K562 (cell line): ENCODE measurements around the gene DYNC2H1. TPM values are rescaled to one million over a fixed set of nuclear protein-coding genes. Genes with fewer than 3 reads are reported as not detected.

Experiments
- ATAC-seq: fragments of 200-7000 bp; cut with Tn5 transposase; 3 replicates; pipeline ENCODE4 v1.9.1; 2020; ENCODE audit warnings: moderate library complexity
- BruUV-seq: library from RNA; stranded (reverse); fragments of 400-500 nt; replicated peaks from 2 replicates; lab custom pipeline; 2021; lab: Mats Ljungman, UMichigan
- CTCF ChIA-PET: fragments of 300-600 bp; formaldehyde crosslinking; extraction: SDS; loops from one replicate; lab custom pipeline; 2021; ENCODE audit warnings: low intra/inter-chr PET ratio; lab: Yijun Ruan, JAX
- POLR2A ChIA-PET: fragments of 300-600, 350-650 bp; sonication (Branson Sonifier 250); formaldehyde crosslinking; extraction: SDS; loops from one replicate; lab custom pipeline; 2021; ENCODE audit warnings: antibody characterized with exemption, inconsistent platforms; lab: Yijun Ruan, JAX
- DNase-seq, 4 experiments: peaks; one replicate each; pipeline versions ENCODE4 v3.0.0 to v3.0.0-alpha.2; 2011 to 2018; ENCODE audit warnings: low spot score in 3 of 4, mixed read lengths in 3 of 4; ENCODE audit errors: extremely low read depth in 1 of 4
- FAIRE-seq: peaks from 2 replicates; lab custom pipeline; 2011; peaks lifted over from hg19 to GRCh38; lab: Jason Lieb, UNC
- H2AFZ ChIP-seq: 2 replicates; pipeline ENCODE4 v1.6.0; 2011; ENCODE audit warnings: low read depth, low read length, control low read depth, inconsistent platforms
- H3K27ac ChIP-seq: fragments of 200-600 bp; 3 replicates; pipeline ENCODE4 v1.8.0; 2011; ENCODE audit warnings: low read depth, mild to moderate bottlenecking, control low read depth, inconsistent platforms, low read length, moderate library complexity, mixed read lengths; ENCODE audit errors: extremely low read depth
- H3K27me3 ChIP-seq, 2 experiments: fragments of 300-600 bp in 1 of 2; 2 replicates in 1 of 2; 3 replicates in 1 of 2; pipeline versions ENCODE4 v1.6.0 to v1.8.0; 2011; ENCODE audit warnings: inconsistent platforms in 2 of 2, low read length in 2 of 2, mild to moderate bottlenecking in 1 of 2, mixed read lengths in 1 of 2, moderate library complexity in 1 of 2; ENCODE audit not compliant: control insufficient read depth in 2 of 2, insufficient read depth in 2 of 2
- H3K36me3 ChIP-seq: fragments of 300-600 bp; 3 replicates; pipeline ENCODE4 v1.8.0; 2011; ENCODE audit warnings: mild to moderate bottlenecking, low read length, inconsistent platforms; ENCODE audit not compliant: control insufficient read depth, insufficient read depth
- H3K4me1 ChIP-seq, 2 experiments: fragments of 200-600 bp in 1 of 2; replicated peaks in 1 of 2; 2 replicates in 1 of 2; 3 replicates in 1 of 2; pipeline versions ENCODE4 v1.5.1 to v1.8.0; 2011; ENCODE audit warnings: inconsistent platforms in 2 of 2, low read length in 2 of 2, mild to moderate bottlenecking in 1 of 2, mixed read lengths in 1 of 2, moderate library complexity in 1 of 2; ENCODE audit not compliant: control insufficient read depth in 2 of 2, insufficient read depth in 2 of 2
- H3K4me2 ChIP-seq: 2 replicates; pipeline ENCODE4 v1.6.1; 2011; ENCODE audit warnings: low read length, control low read depth, inconsistent platforms, mixed read lengths; ENCODE audit not compliant: insufficient read depth
- H3K4me3 ChIP-seq: fragments of 200-600 bp; sonication (generic), shearing (Covaris generic); 2 replicates; pipeline ENCODE4 v1.5.1; 2016; ENCODE audit warnings: control low read depth, inconsistent platforms
- H3K79me2 ChIP-seq: fragments of 200-600 bp; 3 replicates; pipeline ENCODE4 v1.8.0; 2011; ENCODE audit warnings: low read length, inconsistent platforms; ENCODE audit not compliant: control insufficient read depth, insufficient read depth
- H3K9ac ChIP-seq, 2 experiments: 2 replicates each; pipeline versions ENCODE4 v1.6.0 to v1.6.1; 2011; ENCODE audit warnings: low read depth in 2 of 2, low read length in 2 of 2, control low read depth in 1 of 2, inconsistent platforms in 1 of 2, mild to moderate bottlenecking in 1 of 2, mixed read lengths in 1 of 2; ENCODE audit not compliant: insufficient read depth in 1 of 2
- H3K9me1 ChIP-seq: one replicate; pipeline ENCODE4 v1.6.0; 2011; ENCODE audit warnings: inconsistent platforms, mild to moderate bottlenecking, low read length, moderate library complexity; ENCODE audit not compliant: control insufficient read depth, insufficient read depth
- H3K9me3 ChIP-seq: replicated peaks from 2 replicates; pipeline ENCODE4 v1.5.1; 2011; ENCODE audit warnings: low read depth, low read length, inconsistent platforms; ENCODE audit not compliant: control insufficient read depth, insufficient read depth
- H4K20me1 ChIP-seq: replicated peaks from 2 replicates; pipeline ENCODE4 v1.6.1; 2011; ENCODE audit warnings: low read length, inconsistent platforms, mixed read lengths; ENCODE audit not compliant: control insufficient read depth, insufficient read depth
- CBX2 ChIP-seq: fragments of 200-600 bp; sonication (generic); IDR thresholded peaks from one replicate; pipeline ENCODE4 v1.6.1; 2012; ENCODE audit warnings: mild to moderate bottlenecking, low read length, inconsistent platforms; ENCODE audit not compliant: insufficient read depth, poor library complexity, severe bottlenecking
- DDX20 ChIP-seq: fragments of 450-650 bp; IDR thresholded peaks from 2 replicates; pipeline ENCODE4 v1.6.1; 2016; ENCODE audit warnings: missing genetic modification characterization, low read depth, mild to moderate bottlenecking, missing compliant biosample characterization, moderate library complexity
- E2F3 ChIP-seq: fragments of 250-450 bp; sonication (Bioruptor Pico); IDR thresholded peaks from 2 replicates; pipeline ENCODE4 v1.4.0; 2020; ENCODE audit warnings: mild to moderate bottlenecking
- HMG20A ChIP-seq: fragments of 450-650 bp; formaldehyde crosslinking; conservative IDR thresholded peaks from 2 replicates; pipeline ENCODE4 v1.4.0; 2020; ENCODE audit warnings: mild to moderate bottlenecking, mixed read lengths
- KLF16 ChIP-seq: IDR thresholded peaks from 2 replicates; pipeline ENCODE4 v1.6.1; 2016; ENCODE audit warnings: antibody characterized with exemption
- MAZ ChIP-seq, 2 experiments: fragments of 450-650 bp in 1 of 2; sonication (generic) in 1 of 2; formaldehyde crosslinking; IDR thresholded peaks in 1 of 2; conservative IDR thresholded peaks in 1 of 2; 2 replicates each; pipeline versions ENCODE4 v1.4.0 to v1.5.0; 2020; ENCODE audit warnings: mild to moderate bottlenecking in 1 of 2, missing genetic modification reagents in 1 of 2
- NCOA1 ChIP-seq: fragments of 450-650 bp; IDR thresholded peaks from 2 replicates; pipeline ENCODE4 v1.6.1; 2016; ENCODE audit warnings: low read depth
- PHTF2 ChIP-seq: fragments of 250-450 bp; sonication (Bioruptor Pico); IDR thresholded peaks from 2 replicates; pipeline ENCODE4 v1.5.0; 2021; ENCODE audit warnings: mild to moderate bottlenecking
- POLR2H ChIP-seq: IDR thresholded peaks from 2 replicates; pipeline ENCODE4 v1.6.1; 2016; ENCODE audit warnings: missing genetic modification characterization, low read depth, mild to moderate bottlenecking, control low read depth, missing compliant biosample characterization, moderate library complexity
- STAT6 ChIP-seq: sonication (generic); formaldehyde crosslinking; IDR thresholded peaks from 2 replicates; pipeline ENCODE4 v1.8.1; 2023; ENCODE audit warnings: mild to moderate bottlenecking, missing genetic modification reagents
- U2AF2 ChIP-seq: fragments of 200-400 bp; formaldehyde crosslinking; optimal IDR thresholded peaks from 2 replicates; pipeline ENCODE3; 2017; ENCODE audit warnings: low read depth, mild to moderate bottlenecking, low read length
- ZNF12 ChIP-seq: sonication (generic); formaldehyde crosslinking; IDR thresholded peaks from 2 replicates; pipeline ENCODE4 v1.4.0; 2020; ENCODE audit warnings: mild to moderate bottlenecking, missing genetic modification reagents
- ZNF133 ChIP-seq: fragments of 250-450 bp; sonication (Bioruptor Pico); IDR thresholded peaks from 2 replicates; pipeline ENCODE4 v1.4.0; 2020; ENCODE audit warnings: mild to moderate bottlenecking
- ZNF23 ChIP-seq: fragments of 250-450 bp; sonication (Bioruptor Pico); IDR thresholded peaks from 2 replicates; pipeline ENCODE4 v1.4.0; 2020; ENCODE audit warnings: mild to moderate bottlenecking
- ZNF280B ChIP-seq: fragments of 250-450 bp; sonication (Bioruptor Pico); IDR thresholded peaks from 2 replicates; pipeline ENCODE4 v1.5.1; 2021; ENCODE audit warnings: mild to moderate bottlenecking
- WGBS: fragments of 100-300 bp; shearing (Covaris generic); methylation state at CpG from one replicate; pipeline ENCODE4 v1.1.6; 2016; ENCODE audit warnings: low coverage, mixed read lengths; ENCODE audit not compliant: insufficient coverage; ENCODE audit errors: missing lambda C conversion rate; 5-methylcytosine and 5-hydroxymethylcytosine counted together
- in situ Hi-C: fragments of 300-500 bp; cut with MboI; formaldehyde crosslinking; loops from 4 replicates; pipeline ENCODE4 v1.15.0; 2018; ENCODE audit warnings: inconsistent platforms, mixed read lengths
- intact Hi-C: fragments of 100-400 bp; cut with micrococcal nuclease; formaldehyde crosslinking; loops from 2 replicates; pipeline ENCODE4 v1.14.2; 2022
- polyA plus RNA-seq, 8 experiments: library from polyadenylated mRNA; depleted of rRNA in 4 of 8; stranded (reverse) in 5 of 8; unstranded in 3 of 8; fragments of >200 nt; fragmentation: Nextera tagmentation in 2 of 8; fragmentation: Illumina TruSeq in 1 of 8; extraction: Ambion mirVana in 2 of 8; extraction: Trizol in 1 of 8; gene quantifications; 2 replicates each; pipeline versions ENCODE4 v1.2.1 to v1.2.3, GENCODE V29; 2011 to 2014; ENCODE audit warnings: inconsistent platforms in 1 of 8, missing spikeins in 1 of 8
- total RNA-seq, 7 experiments: library from RNA; depleted of rRNA in 6 of 7; stranded (reverse); fragments of >200 nt in 6 of 7; fragmentation: Illumina TruSeq in 2 of 7; extraction: Trizol in 2 of 7; gene quantifications; 2 replicates each; pipeline versions ENCODE4 v1.2.1 to v1.2.3, GENCODE V29; 2011 to 2021; ENCODE audit warnings: low replicate concordance in 1 of 7

The DYNC2H1 gene
- total and polyA plus RNA-seq, 9 of the 15 experiments (the other 6 are each of a cell fraction or from before 2014, with no cell fraction given) = 0.08 to 0.64 (median 0.20) TPM

GRCh38 chr11:103164093-103164796 is 55.0 kb downstream of the DYNC2H1 start:
- TF ChIP-seq ZNF12 (CRISPR knock-in tag) (no peak), KLF16 (no peak), MAZ (CRISPR knock-in tag; conservative IDR thresholded peaks at IDR 0.05 in 1 of 2, IDR thresholded peaks at IDR 0.05 in 1 of 2) (no peak), ZNF133 (CRISPR knock-in tag) (no peak), DDX20 (no peak), CBX2 (no peak), POLR2H (tag) (no peak), E2F3 (CRISPR knock-in tag) (no peak), ZNF280B (CRISPR knock-in tag) (no peak), U2AF2 (no peak), HMG20A (no peak), NCOA1 (no peak), PHTF2 (CRISPR knock-in tag) (no peak), STAT6 (CRISPR knock-in tag) (no peak), ZNF23 (no peak)
- H3K27me3 ChIP-seq = no peaks in the 10 kb centered on the region
- WGBS = 0% methylated on average over 2 of the region's 2 CpGs
- H3K4me3 ChIP-seq = no peak overlapping the region
- H3K9me1 ChIP-seq = no peaks in the 10 kb centered on the region
- ATAC-seq = no peak
- ChIA-PET POLR2A (no interaction called here), CTCF (no interaction called here)
- BruUV-seq = no TSS peak
- H2AFZ ChIP-seq = no peak overlapping the region
- H3K4me1 ChIP-seq = no peaks in the 10 kb centered on the region
- H3K9ac ChIP-seq = no peak overlapping the region
- in situ Hi-C loops = no loop called here
- FAIRE-seq = no peak
- no peaks in the 10 kb centered on the region for H3K79me2 ChIP-seq
- no peak for DNase-seq
- no peak overlapping the region for H3K4me2 ChIP-seq
- H4K20me1 ChIP-seq = no peaks in the 10 kb centered on the region
- intact Hi-C loops = no loop called here
- H3K27ac ChIP-seq = no peak overlapping the region
- H3K36me3 ChIP-seq = no peaks in the 10 kb centered on the region
- 0 out of 2 replicates have a peak, but pooled peaks cover 2% of the 10 kb centered on the region for H3K9me3 ChIP-seq
